MCF 10A (cell line): ENCODE measurements around the gene APRT. TPM values are rescaled to one million over a fixed set of nuclear protein-coding genes. Genes with fewer than 3 reads are reported as not detected.

Experiments used
- BruUV-seq: library from RNA; stranded (reverse); fragments of 400-500 nt; replicated peaks from 2 replicates; lab custom pipeline; 2021; lab: Mats Ljungman, UMichigan
- CTCF ChIA-PET: fragments of 300-600 bp; sonication (Branson Sonifier 250); formaldehyde crosslinking; extraction: SDS; loops from one replicate; lab custom pipeline; 2021; ENCODE audit warnings: antibody characterized with exemption, inconsistent platforms; lab: Yijun Ruan, JAX
- POLR2A ChIA-PET: fragments of 300-600, 350-650 bp; sonication (Branson Sonifier 250); formaldehyde crosslinking; extraction: SDS; loops from one replicate; lab custom pipeline; 2020; ENCODE audit warnings: antibody characterized with exemption, inconsistent platforms; lab: Yijun Ruan, JAX
- DNase-seq: peaks from one replicate; pipeline ENCODE4 v3.0.0-alpha.2; 2018; ENCODE audit not compliant: unreplicated experiment
- H3K27ac Mint-ChIP-seq: one replicate; pipeline ENCODE4 v1.8.0; 2022; ENCODE audit warnings: mild to moderate bottlenecking, low read depth, mixed read lengths; ENCODE audit not compliant: unreplicated experiment
- H3K27me3 Mint-ChIP-seq: one replicate; pipeline ENCODE4 v1.8.0; 2022; ENCODE audit warnings: mixed read lengths; ENCODE audit not compliant: insufficient read depth, unreplicated experiment
- H3K36me3 Mint-ChIP-seq: one replicate; pipeline ENCODE4 v1.8.0; 2022; ENCODE audit warnings: mild to moderate bottlenecking, moderate library complexity, mixed read lengths; ENCODE audit not compliant: insufficient read depth, unreplicated experiment
- H3K4me1 Mint-ChIP-seq: one replicate; pipeline ENCODE4 v1.8.0; 2022; ENCODE audit warnings: mixed read lengths; ENCODE audit not compliant: insufficient read depth, unreplicated experiment
- H3K4me3 Mint-ChIP-seq: one replicate; pipeline ENCODE4 v1.8.0; 2022; ENCODE audit warnings: mild to moderate bottlenecking, moderate library complexity, mixed read lengths; ENCODE audit not compliant: unreplicated experiment
- H3K9me3 Mint-ChIP-seq: one replicate; pipeline ENCODE4 v1.8.0; 2022; ENCODE audit warnings: mixed read lengths; ENCODE audit not compliant: unreplicated experiment
- CTCF ChIP-seq: fragments of 200-600 bp; IDR thresholded peaks from one replicate; pipeline ENCODE4 v1.8.0; 2022; ENCODE audit warnings: antibody characterized with exemption, mild to moderate bottlenecking; ENCODE audit not compliant: unreplicated experiment
- intact Hi-C: fragments of 100-400 bp; cut with micrococcal nuclease; formaldehyde crosslinking; loops from 2 replicates; pipeline ENCODE4 v1.14.1; 2022
- total RNA-seq: library from RNA; stranded (reverse); gene quantifications from 2 replicates; pipeline ENCODE4 v1.2.3, GENCODE V29; 2022

APRT gene
- total RNA-seq, 1 experiment from 2014 or later, result 248 TPM

GRCh38 chr16:88847654-88848053 is 35.9 kb upstream of the APRT start:
- Mint-ChIP-seq H3K4me1 (no peaks in the 10 kb centered on the region), H3K27me3 (no peaks in the 10 kb centered on the region), H3K9me3 (no peaks in the 10 kb centered on the region), H3K36me3 (peaks cover 11% of the 10 kb centered on the region), H3K4me3 (no peak overlapping the region), H3K27ac (no peak overlapping the region)
- no TSS peak for BruUV-seq
- no peak for TF ChIP-seq CTCF
- intact Hi-C loops, result no loop called here
- ChIA-PET POLR2A (no interaction called here), CTCF (no interaction called here)
- DNase-seq, result no peak

GRCh38 chr16:88846088-88846487 is 34.4 kb upstream of the APRT start:
- no peak overlapping the region for H3K27ac Mint-ChIP-seq
- H3K9me3 Mint-ChIP-seq, result no peaks in the 10 kb centered on the region
- CTCF ChIA-PET, result interaction anchor here (0.7 to 1.7 kb wide), 2 partner anchors 12 to 19 kb away, joined by 4 to 6 read pairs; no protein-coding TSS in a partner anchor
- H3K4me3 Mint-ChIP-seq, result no peak overlapping the region
- no peaks in the 10 kb centered on the region for H3K27me3 Mint-ChIP-seq
- POLR2A ChIA-PET, result interaction anchor here (0.8 to 1.3 kb wide), 2 partner anchors 11 to 33 kb away, joined by 3 read pairs; partner anchors contain the start of genes GALNS and TRAPPC2L
- no peak for DNase-seq
- BruUV-seq, result no TSS peak
- intact Hi-C loops, result no loop called here
- TF ChIP-seq CTCF, result no peak
- peaks cover 13% of the 10 kb centered on the region for H3K36me3 Mint-ChIP-seq
- H3K4me1 Mint-ChIP-seq, result no peaks in the 10 kb centered on the region

DNA sequence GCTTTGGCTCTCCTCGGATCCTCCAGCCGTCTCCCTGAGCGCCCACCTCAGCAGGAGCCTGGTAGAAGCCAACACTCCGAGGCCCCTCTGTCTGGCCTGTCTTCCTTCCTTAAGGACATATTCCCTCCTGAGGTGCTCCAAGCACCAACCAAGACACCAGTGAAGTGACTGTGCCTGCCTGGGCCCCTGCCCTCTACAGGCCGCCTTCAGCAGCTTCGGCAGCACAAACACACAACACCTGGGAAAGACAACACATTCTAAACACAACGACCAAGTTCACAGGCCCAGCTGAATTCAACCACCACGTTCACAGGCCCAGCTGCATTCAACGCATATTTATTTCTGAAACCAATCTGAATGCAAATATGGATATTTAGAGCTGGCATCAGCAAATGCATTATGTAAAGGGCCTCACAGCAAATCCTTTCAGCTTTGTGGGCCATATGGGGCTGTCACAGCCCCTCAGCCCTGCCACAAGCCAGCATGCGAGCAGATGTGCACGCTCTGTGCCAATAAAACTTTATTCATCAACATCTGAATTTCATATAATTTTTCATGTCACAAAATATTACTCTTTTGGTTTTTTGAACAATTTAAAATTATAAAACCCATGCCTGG is 32.8 kb upstream of the APRT start:
- intact Hi-C loops, result no loop called here
- TF ChIP-seq CTCF, result no peak
- Mint-ChIP-seq H3K27me3 (no peaks in the 10 kb centered on the region), H3K36me3 (peaks cover 13% of the 10 kb centered on the region), H3K4me1 (no peaks in the 10 kb centered on the region), H3K27ac (no peak overlapping the region), H3K4me3 (no peak overlapping the region), H3K9me3 (no peaks in the 10 kb centered on the region)
- DNase-seq, result no peak
- no TSS peak for BruUV-seq
- CTCF ChIA-PET, result no interaction called here
- POLR2A ChIA-PET, result no interaction called here

DNA sequence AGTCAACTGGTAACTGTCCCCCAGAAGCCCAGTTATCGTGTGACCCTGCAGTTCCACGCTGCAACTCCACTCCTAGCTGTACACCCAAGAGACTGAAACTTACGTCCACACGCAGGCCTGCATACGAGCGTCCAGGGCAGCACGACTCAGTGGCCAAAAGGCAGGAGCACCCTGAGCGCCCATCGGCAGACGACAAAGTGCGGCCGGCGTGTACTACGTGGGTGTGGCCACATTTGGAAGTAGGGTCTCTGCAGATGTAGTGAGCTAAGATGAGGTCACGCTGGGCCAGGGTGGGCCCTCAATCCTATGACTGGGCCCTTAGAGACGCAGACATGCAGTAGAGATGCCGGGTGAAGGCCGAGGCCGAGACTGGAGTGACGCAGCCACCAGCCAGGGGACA is 31.5 kb upstream of the APRT start:
- TF ChIP-seq CTCF, result no peak
- no TSS peak for BruUV-seq
- no peak for DNase-seq
- Mint-ChIP-seq H3K4me1 (no peaks in the 10 kb centered on the region), H3K9me3 (no peaks in the 10 kb centered on the region), H3K27ac (no peak overlapping the region), H3K36me3 (peaks cover 13% of the 10 kb centered on the region), H3K27me3 (no peaks in the 10 kb centered on the region), H3K4me3 (no peak overlapping the region)
- POLR2A ChIA-PET, result no interaction called here
- CTCF ChIA-PET, result interaction anchor here (1.1 kb wide), 1 partner anchor 15 kb away, joined by 5 read pairs; no protein-coding TSS in a partner anchor
- intact Hi-C loops, result no loop called here
